ENCODE results near the gene SPACA4.

GRCh38 chr19:48641850-48642249 is 35.3 kb downstream of the SPACA4 start:
- no peak for TF ChIP-seq CTCF (IDR thresholded peaks at IDR 0.05)
- no peak for TF ChIP-seq POLR2A (IDR thresholded peaks at IDR 0.05; ENCODE audit: low read depth)

All from esophagus muscularis mucosa (tissue), 3 donors.